Osteoblast (primary cell): ENCODE measurements around the gene NHSL2. TPM values are rescaled to one million over a fixed set of nuclear protein-coding genes. Genes with fewer than 3 reads are reported as not detected.

Experiments used
- DNase-seq: peaks from one replicate; pipeline ENCODE4 v3.0.0; 2011; ENCODE audit warnings: low spot score, mixed read lengths; ENCODE audit not compliant: insufficient read length; ENCODE audit errors: missing footprints
- H2AFZ ChIP-seq: 2 replicates; pipeline ENCODE4 v1.6.0; 2011; ENCODE audit warnings: mild to moderate bottlenecking, low read length
- H3K27ac ChIP-seq: 2 replicates; pipeline ENCODE4 v1.5.1; 2011; ENCODE audit warnings: mild to moderate bottlenecking, low read depth, low read length, moderate library complexity
- H3K27me3 ChIP-seq: 2 replicates; pipeline ENCODE4 v1.6.0; 2012; ENCODE audit warnings: mild to moderate bottlenecking, control low read depth, inconsistent platforms, low read length, moderate library complexity; ENCODE audit not compliant: insufficient read depth
- H3K36me3 ChIP-seq: 2 replicates; pipeline ENCODE4 v1.5.1; 2011; ENCODE audit warnings: mild to moderate bottlenecking, low read length, control low read depth, moderate library complexity; ENCODE audit not compliant: insufficient read depth
- H3K4me1 ChIP-seq: 2 replicates; pipeline ENCODE4 v1.5.1; 2011; ENCODE audit warnings: mild to moderate bottlenecking, low read length, control low read depth, moderate library complexity; ENCODE audit not compliant: insufficient read depth
- H3K4me2 ChIP-seq: 2 replicates; pipeline ENCODE4 v1.6.0; 2011; ENCODE audit warnings: mild to moderate bottlenecking, low read length; ENCODE audit not compliant: insufficient read depth
- H3K4me3 ChIP-seq: fragments of 200-600 bp; sonication (generic); 3 replicates; pipeline ENCODE4 v1.5.1; 2012; ENCODE audit warnings: mild to moderate bottlenecking, low read length, inconsistent platforms; ENCODE audit not compliant: insufficient read depth
- H3K79me2 ChIP-seq: 2 replicates; pipeline ENCODE4 v1.6.0; 2012; ENCODE audit warnings: mild to moderate bottlenecking, low read length, control low read depth, inconsistent platforms; ENCODE audit not compliant: insufficient read depth
- H3K9me3 ChIP-seq: 2 replicates; pipeline ENCODE4 v1.5.1; 2011; ENCODE audit warnings: low read depth, low read length, control low read depth
- H4K20me1 ChIP-seq: 2 replicates; pipeline ENCODE4 v1.6.0; 2012; ENCODE audit warnings: mild to moderate bottlenecking, low read length, control low read depth; ENCODE audit not compliant: insufficient read depth
- CTCF ChIP-seq: IDR thresholded peaks from 2 replicates; pipeline ENCODE4 v1.5.1; 2011; ENCODE audit warnings: mild to moderate bottlenecking, low read depth, low read length, moderate library complexity; ENCODE audit errors: extremely low read depth
- total RNA-seq: library from RNA; depleted of rRNA; stranded (reverse); fragments of >200 nt; gene quantifications from 2 replicates; pipeline ENCODE4 v1.2.3, GENCODE V29; 2012

Gene NHSL2
- total RNA-seq, 1 donor, result 1.1 TPM

GRCh38 chrX:72026341-72027023 is 115.8 kb downstream of the NHSL2 start:
- DNase-seq, result no peak
- peaks cover 29% of the 10 kb centered on the region for H3K4me1 ChIP-seq
- peaks cover 24% of the 10 kb centered on the region for H3K27me3 ChIP-seq
- H3K27ac ChIP-seq, result peak overlapping the region; percentile 14
- H2AFZ ChIP-seq, result peak overlapping the region; percentile 8
- peaks cover 3% of the 10 kb centered on the region for H4K20me1 ChIP-seq
- no peaks in the 10 kb centered on the region for H3K36me3 ChIP-seq
- no peak overlapping the region for H3K4me3 ChIP-seq
- H3K4me2 ChIP-seq, result peak overlapping the region; percentile 7
- no peaks in the 10 kb centered on the region for H3K9me3 ChIP-seq
- no peak for TF ChIP-seq CTCF
- H3K79me2 ChIP-seq, result no peaks in the 10 kb centered on the region

GRCh38 chrX:72027024-72027913 is 116.6 kb downstream of the NHSL2 start:
- no peak for DNase-seq
- no peaks in the 10 kb centered on the region for H3K9me3 ChIP-seq
- peak overlapping the region; percentile 58 for H3K4me2 ChIP-seq
- peak overlapping the region; percentile 31 for H3K4me3 ChIP-seq
- peaks cover 3% of the 10 kb centered on the region for H4K20me1 ChIP-seq
- H3K79me2 ChIP-seq, result no peaks in the 10 kb centered on the region
- H2AFZ ChIP-seq, result peak overlapping the region; percentile 8
- H3K36me3 ChIP-seq, result no peaks in the 10 kb centered on the region
- H3K27me3 ChIP-seq, result peaks cover 24% of the 10 kb centered on the region
- H3K4me1 ChIP-seq, result peaks cover 29% of the 10 kb centered on the region
- peak overlapping the region; percentile 14 for H3K27ac ChIP-seq
- no peak for TF ChIP-seq CTCF

GRCh38 chrX:72027914-72028307 is 117.3 kb downstream of the NHSL2 start:
- Histone ChIP-seq H2AFZ (no peak overlapping the region), H4K20me1 (peaks cover 3% of the 10 kb centered on the region), H3K4me1 (peaks cover 29% of the 10 kb centered on the region), H3K27ac (no peak overlapping the region), H3K79me2 (no peaks in the 10 kb centered on the region), H3K4me3 (no peak overlapping the region), H3K36me3 (no peaks in the 10 kb centered on the region), H3K4me2 (peak overlapping the region; percentile 58), H3K27me3 (peaks cover 24% of the 10 kb centered on the region), H3K9me3 (no peaks in the 10 kb centered on the region)
- no peak for DNase-seq
- TF ChIP-seq CTCF, result no peak
